Activated gamma-delta T cell treated with Interleukin-2 at 50 U/mL for 16 hours (primary cell): ENCODE data around the gene UPK1B.

Experiments
- DNase-seq: peaks from one replicate; pipeline ENCODE4 v3.0.0-alpha.2; 2020

Gene UPK1B

GRCh38 chr3:119177321-119177720, 3.9 kb downstream of the UPK1B start:
- DNase-seq, result no peak

- DNase-seq, result no peak
Measured at GRCh38 chr3:119181765-119182164, 8.4 kb downstream of the UPK1B start.

GRCh38 chr3:119184111-119184510, 10.7 kb downstream of the UPK1B start:
- DNase-seq, result no peak

- no peak for DNase-seq
Measured at GRCh38 chr3:119184796-119185570, 11.6 kb downstream of the UPK1B start.

GRCh38 chr3:119187266-119187665, 13.9 kb downstream of the UPK1B start:
- DNase-seq, result no peak

- no peak for DNase-seq
Measured at GRCh38 chr3:119191800-119192199, 18.4 kb downstream of the UPK1B start.

- DNase-seq, result no peak
Measured at GRCh38 chr3:119194237-119195150, 21.1 kb downstream of the UPK1B start.

- no peak for DNase-seq
Measured at GRCh38 chr3:119195151-119195476, 21.7 kb downstream of the UPK1B start.

- DNase-seq, result no peak
Measured at GRCh38 chr3:119195911-119196310, 22.5 kb downstream of the UPK1B start.

GRCh38 chr3:119205209-119205608, 31.8 kb downstream of the UPK1B start:
- DNase-seq, result no peak

- DNase-seq, result no peak
Measured at GRCh38 chr3:119205685-119206084, 32.3 kb downstream of the UPK1B start.

GRCh38 chr3:119206611-119207511, 33.5 kb downstream of the UPK1B start:
- no peak for DNase-seq

- no peak for DNase-seq
Measured at GRCh38 chr3:119207512-119207875, 34.1 kb downstream of the UPK1B start.

- DNase-seq, result no peak
Measured at GRCh38 chr3:119211193-119211592, 37.8 kb downstream of the UPK1B start.

GRCh38 chr3:119211803-119212202, 38.4 kb downstream of the UPK1B start:
- no peak for DNase-seq

- DNase-seq, result no peak
Measured at GRCh38 chr3:119219069-119219468, 45.7 kb downstream of the UPK1B start.

GRCh38 chr3:119220198-119220597, 46.8 kb downstream of the UPK1B start:
- no peak for DNase-seq

- DNase-seq, result no peak
Measured at GRCh38 chr3:119220970-119221667, 47.7 kb downstream of the UPK1B start.

- DNase-seq, result no peak
Measured at GRCh38 chr3:119221779-119222320, 48.5 kb downstream of the UPK1B start.

- DNase-seq, result no peak
Measured at GRCh38 chr3:119222391-119222790, 49.0 kb downstream of the UPK1B start.

- no peak for DNase-seq
Measured at GRCh38 chr3:119223511-119223910, 50.1 kb downstream of the UPK1B start.

GRCh38 chr3:119225121-119225520, 51.7 kb downstream of the UPK1B start:
- no peak for DNase-seq
